AG04450 (cell line): ENCODE results near the gene ZNF280B. TPM values are rescaled to one million over a fixed set of nuclear protein-coding genes. Genes with fewer than 3 reads are reported as not detected.

Source experiments
- CTCF ChIA-PET: fragments of 300-600, 350-600 bp; formaldehyde crosslinking; extraction: SDS; loops from one replicate; lab custom pipeline; 2022; ENCODE audit warnings: antibody characterized with exemption, inconsistent platforms; lab: Charles Lee
- POLR2A ChIA-PET: fragments of 350-600 bp; formaldehyde crosslinking; extraction: SDS; loops from one replicate; lab custom pipeline; 2021; ENCODE audit warnings: antibody characterized with exemption, inconsistent platforms; lab: Yijun Ruan, JAX
- DNase-seq: peaks from one replicate; pipeline ENCODE4 v3.0.0-alpha.2; 2011; ENCODE audit warnings: low read depth, low spot score
- H3K27ac ChIP-seq: one replicate; pipeline ENCODE4 v1.5.1; 2012; ENCODE audit warnings: low read depth, low read length, control low read depth
- H3K27me3 ChIP-seq: one replicate; pipeline ENCODE4 v1.6.0; 2012; ENCODE audit warnings: low read length; ENCODE audit not compliant: control insufficient read depth, insufficient read depth
- H3K4me3 ChIP-seq: 2 replicates; pipeline ENCODE4 v1.5.1; 2011; ENCODE audit warnings: mild to moderate bottlenecking, low read depth, low read length, control low read depth
- H3K9me3 ChIP-seq: 2 replicates; pipeline ENCODE4 v1.5.1; 2012; ENCODE audit warnings: low read length; ENCODE audit not compliant: control insufficient read depth, insufficient read depth
- CTCF ChIP-seq: IDR thresholded peaks from 2 replicates; pipeline ENCODE4 v1.5.1; 2011; ENCODE audit warnings: low read depth, low read length, control low read depth, inconsistent platforms
- polyA plus RNA-seq: library from polyadenylated mRNA; depleted of rRNA; stranded (reverse); fragments of >200 nt; gene quantifications from 2 replicates; pipeline ENCODE4 v1.2.3, GENCODE V29; 2011

ZNF280B gene
- polyA plus RNA-seq, 1 experiment: 2.3 TPM

DNA sequence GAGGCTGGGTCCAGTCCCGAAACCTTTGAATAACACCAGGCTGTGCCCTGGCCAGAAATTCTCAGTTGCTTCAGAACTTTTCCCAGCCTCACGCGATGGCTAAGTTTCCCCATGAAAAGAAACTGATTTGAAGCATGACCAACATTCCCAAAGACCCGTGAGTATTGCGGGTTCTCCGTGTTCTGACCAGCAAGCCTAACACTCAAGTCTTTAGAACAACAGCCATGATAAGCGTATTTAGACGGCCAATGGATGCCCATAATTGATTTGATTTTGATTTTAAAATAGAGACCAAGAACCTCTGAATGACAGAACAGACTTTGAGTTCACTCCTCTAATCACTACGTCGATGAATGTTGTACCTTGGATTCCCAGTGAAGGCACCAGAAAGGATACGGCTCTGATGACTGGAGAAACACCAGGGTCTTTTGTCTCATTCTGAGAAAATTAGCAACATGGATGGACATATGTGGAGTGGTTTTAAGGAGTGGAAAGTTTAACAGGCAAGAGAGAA is 43.9 kb downstream of the ZNF280B start:
- H3K9me3 ChIP-seq: peaks cover 2% of the 10 kb centered on the region; the same call in 1 of the 2 replicates
- H3K4me3 ChIP-seq: no peak overlapping the region
- H3K27me3 ChIP-seq: peaks cover 8% of the 10 kb centered on the region
- CTCF ChIA-PET: interaction anchor here (0.6 to 5.1 kb wide), 33 partner anchors 8 to 495 kb away, joined by 3 to 39 read pairs (median 4); partner anchors contain the start of gene ZNF280B
- TF ChIP-seq CTCF: no peak
- no peak overlapping the region for H3K27ac ChIP-seq
- POLR2A ChIA-PET: no interaction called here
- no peak for DNase-seq

GRCh38 chr22:22463855-22464540 is 44.5 kb downstream of the ZNF280B start:
- Histone ChIP-seq H3K9me3 (peaks cover 8% of the 10 kb centered on the region; the same call in 1 of the 2 replicates), H3K27me3 (peaks cover 8% of the 10 kb centered on the region), H3K27ac (no peak overlapping the region), H3K4me3 (no peak overlapping the region)
- CTCF ChIA-PET: interaction anchor here (0.6 to 5.1 kb wide), 33 partner anchors 8 to 492 kb away, joined by 3 to 39 read pairs (median 4); partner anchors contain the start of gene ZNF280B
- peak; percentile 76 for TF ChIP-seq CTCF
- peak; percentile 34 for DNase-seq
- POLR2A ChIA-PET: no interaction called here

GRCh38 chr22:22462813-22463567 is 45.6 kb downstream of the ZNF280B start:
- peak; percentile 38 for TF ChIP-seq CTCF
- Histone ChIP-seq H3K4me3 (no peak overlapping the region), H3K27me3 (peaks cover 8% of the 10 kb centered on the region), H3K27ac (no peak overlapping the region), H3K9me3 (peaks cover 11% of the 10 kb centered on the region; the same call in 1 of the 2 replicates)
- ChIA-PET POLR2A (no interaction called here), CTCF (interaction anchor here (1.0 to 5.1 kb wide), 13 partner anchors 16 to 493 kb away, joined by 3 to 39 read pairs (median 8); partner anchors contain the start of gene ZNF280B)
- DNase-seq: no peak

- CTCF ChIA-PET: interaction anchor here (0.8 to 1.8 kb wide), 3 partner anchors 43 to 423 kb away, joined by 3 to 5 read pairs (median 4); no protein-coding TSS in a partner anchor
- no peak for TF ChIP-seq CTCF
- POLR2A ChIA-PET: no interaction called here
- Histone ChIP-seq H3K27me3 (peaks cover 8% of the 10 kb centered on the region), H3K4me3 (no peak overlapping the region), H3K9me3 (peaks cover 11% of the 10 kb centered on the region; the same call in 1 of the 2 replicates), H3K27ac (no peak overlapping the region)
- no peak for DNase-seq
Measured at GRCh38 chr22:22461583-22461982, 47.0 kb downstream of the ZNF280B start.
